Activated CD8-positive, alpha-beta memory T cell treated with anti-CD3 and anti-CD28 coated beads for 36 hours (primary cell): ENCODE data around the gene WDR38. TPM values are rescaled to one million over a fixed set of nuclear protein-coding genes. Genes with fewer than 3 reads are reported as not detected.

ENCODE experiments used
- CTCF ChIA-PET: fragments of 350-600 bp; sonication (Branson Sonifier 250); formaldehyde crosslinking; loops from one replicate; lab custom pipeline; 2021; ENCODE audit warnings: antibody characterized with exemption; lab: Charles Lee
- POLR2A ChIA-PET: fragments of 350-600 bp; sonication (Branson Sonifier 250); formaldehyde crosslinking; loops from one replicate; lab custom pipeline; 2021; ENCODE audit warnings: antibody characterized with exemption; lab: Charles Lee
- total RNA-seq, 2 experiments: library from RNA; stranded (reverse); gene quantifications; one replicate each; pipeline ENCODE4 v1.2.3, GENCODE V29; 2021

Gene WDR38
- total RNA-seq, 2 experiments from 2014 or later = not detected

GRCh38 chr9:124887832-124888231, 34.6 kb downstream of the WDR38 start:
- CTCF ChIA-PET = interaction anchor here (1.3 to 2.3 kb wide), 2 partner anchors 35 kb away, joined by 4 to 6 read pairs; partner anchors contain the start of gene WDR38
- POLR2A ChIA-PET = no interaction called here

- ChIA-PET CTCF (interaction anchor here (2.3 kb wide), 1 partner anchor 37 kb away, joined by 6 read pairs; no protein-coding TSS in a partner anchor), POLR2A (interaction anchor here (0.6 kb wide), 1 partner anchor 94 kb away, joined by 3 read pairs; no protein-coding TSS in a partner anchor)
These were observed 35.7 kb downstream of the WDR38 start for GRCh38 chr9:124889006-124889405.

- CTCF ChIA-PET = interaction anchor here (0.6 to 2.5 kb wide), 2 partner anchors 11 to 116 kb away, joined by 3 to 7 read pairs; no protein-coding TSS in a partner anchor
- POLR2A ChIA-PET = no interaction called here
These were observed 36.9 kb downstream of the WDR38 start for GRCh38 chr9:124890179-124890578.

- CTCF ChIA-PET = interaction anchor here (0.6 to 1.6 kb wide), 9 partner anchors 18 to 354 kb away, joined by 3 to 10 read pairs (median 5); partner anchors contain the start of genes ARPC5L, NR6A1, RPL35 and WDR38
- POLR2A ChIA-PET = interaction anchor here (0.6 kb wide), 1 partner anchor 411 kb away, joined by 5 read pairs; no protein-coding TSS in a partner anchor
These were observed 40.9 kb downstream of the WDR38 start for GRCh38 chr9:124894035-124894740.

GRCh38 chr9:124894741-124895170, 41.5 kb downstream of the WDR38 start:
- POLR2A ChIA-PET = no interaction called here
- CTCF ChIA-PET = interaction anchor here (0.9 to 1.6 kb wide), 6 partner anchors 19 to 123 kb away, joined by 3 to 10 read pairs (median 4); partner anchors contain the start of genes ARPC5L, NR6A1, RPL35 and WDR38

GRCh38 chr9:124897570-124898460, 44.6 kb downstream of the WDR38 start:
- ChIA-PET POLR2A (no interaction called here), CTCF (interaction anchor here (0.6 kb wide), 1 partner anchor 328 kb away, joined by 3 read pairs; no protein-coding TSS in a partner anchor)

GRCh38 chr9:124899845-124900244, 46.6 kb downstream of the WDR38 start:
- CTCF ChIA-PET = no interaction called here
- POLR2A ChIA-PET = no interaction called here

GRCh38 chr9:124906966-124907365, 53.7 kb downstream of the WDR38 start:
- ChIA-PET CTCF (no interaction called here), POLR2A (no interaction called here)

Other genes with a start within 250 kb of the WDR38 start
- gene NR6A1, start 82.1 kb upstream of the WDR38 start, total RNA-seq = 1 to 10 TPM; 2.1 to 3.1 TPM
- gene OLFML2A, start 76.3 kb upstream of the WDR38 start, total RNA-seq = under 1 TPM in 1 of 2 experiments, not detected in 1; 0.04 TPM
- 1,000 to 10,000 TPM; 2,077 to 2,176 TPM for gene RPL35, start 8.5 kb downstream of the WDR38 start, total RNA-seq
- gene ARPC5L, start 8.7 kb downstream of the WDR38 start, total RNA-seq = 100 to 1,000 TPM; 116 to 121 TPM
- gene GOLGA1, start 87.6 kb downstream of the WDR38 start, total RNA-seq = 10 to 100 TPM; 14.7 to 16.3 TPM